ENCODE data around the gene KRTAP12-1. TPM values are rescaled to one million over a fixed set of nuclear protein-coding genes. Genes with fewer than 3 reads are reported as not detected.

The KRTAP12-1 gene
- total RNA-seq, 2 experiments from 2014 or later = not detected

- H3K4me3 Mint-ChIP-seq = no peak overlapping the region
- peaks cover 92% of the 10 kb centered on the region for H3K27me3 Mint-ChIP-seq
- peaks cover 7 to 54% of the 10 kb centered on the region in 2 experiments for H3K9me3 ChIP-seq (ENCODE audit: control insufficient read depth in 1 of 2, insufficient read depth in 1 of 2, low read length in 2 of 2)
- H3K9me3 Mint-ChIP-seq = no peaks in the 10 kb centered on the region
- ChIA-PET POLR2A (interaction anchor here (0.7 kb wide), 1 partner anchor 80 kb away, joined by 4 read pairs; no protein-coding TSS in a partner anchor), CTCF (no interaction called here)
- TF ChIP-seq CTCF (IDR thresholded peaks at IDR 0.05) = no peak
- no peaks in the 10 kb centered on the region for H3K36me3 ChIP-seq (ENCODE audit: insufficient read depth, low read length)
- peaks cover 42% of the 10 kb centered on the region for H3K4me1 ChIP-seq (ENCODE audit: insufficient read depth, low read length)
- no peak for DNase-seq
- peaks cover 20% of the 10 kb centered on the region for H3K4me1 Mint-ChIP-seq (ENCODE audit: low read depth)
- peaks cover 85 to 87% of the 10 kb centered on the region in 2 experiments for H3K27me3 ChIP-seq (ENCODE audit: control insufficient read depth in 1 of 2, insufficient read depth in 2 of 2, low read length in 2 of 2)
- intact Hi-C loops (cut with DNase I, micrococcal nuclease) = no loop called here
- no peak overlapping the region for H3K4me3 ChIP-seq (ENCODE audit: low read length)
- no peak overlapping the region for H3K27ac ChIP-seq (ENCODE audit: low read depth in 1 of 2, low read length in 2 of 2)
- no peak overlapping the region for H3K27ac Mint-ChIP-seq
- no peak for ATAC-seq (ENCODE audit: poor library complexity)
- H3K36me3 Mint-ChIP-seq (ENCODE audit: low read depth) = no peaks in the 10 kb centered on the region
Measured at GRCh38 chr21:44706026-44706705, 24.2 kb upstream of the KRTAP12-1 start.

- DNase-seq = no peak
- Mint-ChIP-seq H3K4me3 (no peak overlapping the region), H3K27ac (no peak overlapping the region), H3K4me1 (ENCODE audit: low read depth) (peaks cover 6% of the 10 kb centered on the region), H3K9me3 (no peaks in the 10 kb centered on the region), H3K27me3 (peaks cover 89% of the 10 kb centered on the region), H3K36me3 (ENCODE audit: low read depth) (no peaks in the 10 kb centered on the region)
- Histone ChIP-seq H3K27me3 (ENCODE audit: control insufficient read depth in 1 of 2, insufficient read depth in 2 of 2, low read length in 2 of 2) (peaks cover 82 to 88% of the 10 kb centered on the region in 2 experiments), H3K4me3 (ENCODE audit: low read length) (no peak overlapping the region), H3K36me3 (ENCODE audit: insufficient read depth, low read length) (no peaks in the 10 kb centered on the region), H3K4me1 (ENCODE audit: insufficient read depth, low read length) (peaks cover 26% of the 10 kb centered on the region), H3K27ac (ENCODE audit: low read depth in 1 of 2, low read length in 2 of 2) (no peak overlapping the region), H3K9me3 (ENCODE audit: control insufficient read depth in 1 of 2, insufficient read depth in 1 of 2, low read length in 2 of 2) (peaks cover 7 to 49% of the 10 kb centered on the region in 2 experiments)
- ChIA-PET POLR2A (no interaction called here), CTCF (no interaction called here)
- no peak for ATAC-seq (ENCODE audit: poor library complexity)
- no peak for TF ChIP-seq CTCF (IDR thresholded peaks at IDR 0.05)
- intact Hi-C loops (cut with DNase I, micrococcal nuclease) = no loop called here
Measured at GRCh38 chr21:44704636-44705001, 22.7 kb upstream of the KRTAP12-1 start.

GRCh38 chr21:44703731-44704635 lies 22.0 kb upstream of the KRTAP12-1 start:
- Mint-ChIP-seq H3K4me1 (ENCODE audit: low read depth) (peaks cover under 1% of the 10 kb centered on the region), H3K4me3 (no peak overlapping the region), H3K36me3 (ENCODE audit: low read depth) (no peaks in the 10 kb centered on the region), H3K9me3 (no peaks in the 10 kb centered on the region), H3K27me3 (peaks cover 86% of the 10 kb centered on the region), H3K27ac (no peak overlapping the region)
- Histone ChIP-seq H3K9me3 (ENCODE audit: control insufficient read depth in 1 of 2, insufficient read depth in 1 of 2, low read length in 2 of 2) (peaks cover 7 to 49% of the 10 kb centered on the region in 2 experiments), H3K36me3 (ENCODE audit: insufficient read depth, low read length) (no peaks in the 10 kb centered on the region), H3K27ac (ENCODE audit: low read depth in 1 of 2, low read length in 2 of 2) (no peak overlapping the region), H3K4me3 (ENCODE audit: low read length) (no peak overlapping the region), H3K4me1 (ENCODE audit: insufficient read depth, low read length) (peaks cover 20% of the 10 kb centered on the region), H3K27me3 (ENCODE audit: control insufficient read depth in 1 of 2, insufficient read depth in 2 of 2, low read length in 2 of 2) (peaks cover 79 to 86% of the 10 kb centered on the region in 2 experiments)
- intact Hi-C loops (cut with DNase I, micrococcal nuclease) = no loop called here
- ATAC-seq (ENCODE audit: poor library complexity) = no peak
- TF ChIP-seq CTCF (IDR thresholded peaks at IDR 0.05) = no peak
- POLR2A ChIA-PET = no interaction called here
- DNase-seq = no peak
- CTCF ChIA-PET = no interaction called here
